ENCODE measurements around the gene EIF4E1B.

EIF4E1B gene

GRCh38 chr5:176671399-176671798 lies 40.9 kb downstream of the EIF4E1B start:
- no peak for ATAC-seq

DNA sequence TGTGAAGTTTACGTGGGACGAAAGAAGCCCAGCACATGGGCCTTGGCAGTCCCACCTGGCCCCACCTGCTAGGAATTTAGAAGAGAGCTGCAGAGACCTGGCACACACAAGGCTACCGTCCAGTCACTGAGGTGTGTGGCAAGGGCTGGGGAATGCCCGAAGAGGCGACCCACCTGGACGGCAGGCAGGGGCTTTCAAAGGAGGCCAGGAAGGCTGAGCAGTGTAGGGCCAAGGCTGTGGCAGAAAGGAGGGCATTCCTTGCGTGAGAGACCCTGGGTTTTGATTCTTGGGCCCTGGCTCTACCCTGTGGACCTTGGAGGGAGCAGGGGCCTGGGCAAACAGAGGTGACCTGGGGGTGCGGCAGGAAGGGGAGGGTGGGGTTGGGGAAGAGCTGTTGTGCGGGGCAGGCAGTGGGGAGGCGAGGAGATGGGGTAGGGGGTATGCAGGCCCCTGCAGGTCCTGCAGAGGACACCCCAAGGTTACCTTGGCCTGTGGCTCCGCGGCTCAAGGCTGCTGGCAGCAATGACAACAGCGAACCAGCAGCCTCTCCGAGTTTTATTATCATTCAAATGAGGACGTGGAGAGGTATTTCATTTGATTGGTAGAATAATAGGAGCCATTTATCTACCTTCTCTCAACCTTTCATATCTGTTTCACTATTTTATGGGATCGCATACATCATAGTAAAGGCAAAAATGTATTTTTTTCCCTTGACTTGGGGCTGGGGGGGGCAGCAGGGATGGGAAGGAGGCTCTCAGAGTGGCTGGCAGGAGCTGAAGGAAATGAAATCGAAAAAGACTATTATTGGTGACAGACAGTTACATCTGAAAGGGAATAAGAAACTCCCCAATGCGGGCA lies 41.6 kb downstream of the EIF4E1B start:
- no peak for ATAC-seq
- TF ChIP-seq ZC3H10 (CRISPR knock-in tag; IDR thresholded peaks at IDR 0.05) (no peak), TCF4 (CRISPR knock-in tag; IDR thresholded peaks at IDR 0.05; ENCODE audit: borderline replicate concordance) (no peak), POU6F1 (CRISPR knock-in tag; IDR thresholded peaks at IDR 0.05; ENCODE audit: borderline replicate concordance, low read depth) (no peak)

More at GRCh38 chr5:176671399-176671798, 40.9 kb downstream of the EIF4E1B start:
- TF ChIP-seq ZFP30 (CRISPR knock-in tag; IDR thresholded peaks at IDR 0.05) (no peak), ZNF8 (CRISPR knock-in tag; IDR thresholded peaks at IDR 0.05) (no peak), ISL1 (CRISPR knock-in tag; IDR thresholded peaks at IDR 0.05) (no peak), SNAI2 (CRISPR knock-in tag; IDR thresholded peaks at IDR 0.05) (no peak), POU6F1 (CRISPR knock-in tag; IDR thresholded peaks at IDR 0.05; ENCODE audit: borderline replicate concordance, low read depth) (no peak), ZFP3 (CRISPR knock-in tag; IDR thresholded peaks at IDR 0.05) (no peak), PPARA (CRISPR knock-in tag; IDR thresholded peaks at IDR 0.05; ENCODE audit: borderline replicate concordance) (no peak), ESRRG (CRISPR knock-in tag; IDR thresholded peaks at IDR 0.05) (no peak), ZC3H10 (CRISPR knock-in tag; IDR thresholded peaks at IDR 0.05) (no peak), TOX (CRISPR knock-in tag; IDR thresholded peaks at IDR 0.05; ENCODE audit: borderline replicate concordance) (no peak), RARB (CRISPR knock-in tag; IDR thresholded peaks at IDR 0.05) (no peak), OSR1 (CRISPR knock-in tag; IDR thresholded peaks at IDR 0.05) (no peak), ZNF565 (CRISPR knock-in tag; conservative IDR thresholded peaks at IDR 0.05; ENCODE audit: low read depth) (no peak), ARNTL (CRISPR knock-in tag; IDR thresholded peaks at IDR 0.05; ENCODE audit: borderline replicate concordance, low read depth) (no peak), CSDC2 (CRISPR knock-in tag; IDR thresholded peaks at IDR 0.05) (no peak), GLIS3 (CRISPR knock-in tag; IDR thresholded peaks at IDR 0.05) (no peak), TCF4 (CRISPR knock-in tag; IDR thresholded peaks at IDR 0.05; ENCODE audit: borderline replicate concordance) (no peak)
- TF ChIP-seq, protein P1, sequence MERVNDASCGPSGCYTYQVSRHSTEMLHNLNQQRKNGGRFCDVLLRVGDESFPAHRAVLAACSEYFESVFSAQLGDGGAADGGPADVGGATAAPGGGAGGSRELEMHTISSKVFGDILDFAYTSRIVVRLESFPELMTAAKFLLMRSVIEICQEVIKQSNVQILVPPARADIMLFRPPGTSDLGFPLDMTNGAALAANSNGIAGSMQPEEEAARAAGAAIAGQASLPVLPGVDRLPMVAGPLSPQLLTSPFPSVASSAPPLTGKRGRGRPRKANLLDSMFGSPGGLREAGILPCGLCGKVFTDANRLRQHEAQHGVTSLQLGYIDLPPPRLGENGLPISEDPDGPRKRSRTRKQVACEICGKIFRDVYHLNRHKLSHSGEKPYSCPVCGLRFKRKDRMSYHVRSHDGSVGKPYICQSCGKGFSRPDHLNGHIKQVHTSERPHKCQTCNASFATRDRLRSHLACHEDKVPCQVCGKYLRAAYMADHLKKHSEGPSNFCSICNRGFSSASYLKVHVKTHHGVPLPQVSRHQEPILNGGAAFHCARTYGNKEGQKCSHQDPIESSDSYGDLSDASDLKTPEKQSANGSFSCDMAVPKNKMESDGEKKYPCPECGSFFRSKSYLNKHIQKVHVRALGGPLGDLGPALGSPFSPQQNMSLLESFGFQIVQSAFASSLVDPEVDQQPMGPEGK (CRISPR knock-in tag; IDR thresholded peaks at IDR 0.05; ENCODE audit: borderline replicate concordance), result no peak
- TF ChIP-seq, protein P2, sequence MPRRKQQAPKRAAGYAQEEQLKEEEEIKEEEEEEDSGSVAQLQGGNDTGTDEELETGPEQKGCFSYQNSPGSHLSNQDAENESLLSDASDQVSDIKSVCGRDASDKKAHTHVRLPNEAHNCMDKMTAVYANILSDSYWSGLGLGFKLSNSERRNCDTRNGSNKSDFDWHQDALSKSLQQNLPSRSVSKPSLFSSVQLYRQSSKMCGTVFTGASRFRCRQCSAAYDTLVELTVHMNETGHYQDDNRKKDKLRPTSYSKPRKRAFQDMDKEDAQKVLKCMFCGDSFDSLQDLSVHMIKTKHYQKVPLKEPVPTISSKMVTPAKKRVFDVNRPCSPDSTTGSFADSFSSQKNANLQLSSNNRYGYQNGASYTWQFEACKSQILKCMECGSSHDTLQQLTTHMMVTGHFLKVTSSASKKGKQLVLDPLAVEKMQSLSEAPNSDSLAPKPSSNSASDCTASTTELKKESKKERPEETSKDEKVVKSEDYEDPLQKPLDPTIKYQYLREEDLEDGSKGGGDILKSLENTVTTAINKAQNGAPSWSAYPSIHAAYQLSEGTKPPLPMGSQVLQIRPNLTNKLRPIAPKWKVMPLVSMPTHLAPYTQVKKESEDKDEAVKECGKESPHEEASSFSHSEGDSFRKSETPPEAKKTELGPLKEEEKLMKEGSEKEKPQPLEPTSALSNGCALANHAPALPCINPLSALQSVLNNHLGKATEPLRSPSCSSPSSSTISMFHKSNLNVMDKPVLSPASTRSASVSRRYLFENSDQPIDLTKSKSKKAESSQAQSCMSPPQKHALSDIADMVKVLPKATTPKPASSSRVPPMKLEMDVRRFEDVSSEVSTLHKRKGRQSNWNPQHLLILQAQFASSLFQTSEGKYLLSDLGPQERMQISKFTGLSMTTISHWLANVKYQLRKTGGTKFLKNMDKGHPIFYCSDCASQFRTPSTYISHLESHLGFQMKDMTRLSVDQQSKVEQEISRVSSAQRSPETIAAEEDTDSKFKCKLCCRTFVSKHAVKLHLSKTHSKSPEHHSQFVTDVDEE (CRISPR knock-in tag; IDR thresholded peaks at IDR 0.05), result no peak

DNA sequence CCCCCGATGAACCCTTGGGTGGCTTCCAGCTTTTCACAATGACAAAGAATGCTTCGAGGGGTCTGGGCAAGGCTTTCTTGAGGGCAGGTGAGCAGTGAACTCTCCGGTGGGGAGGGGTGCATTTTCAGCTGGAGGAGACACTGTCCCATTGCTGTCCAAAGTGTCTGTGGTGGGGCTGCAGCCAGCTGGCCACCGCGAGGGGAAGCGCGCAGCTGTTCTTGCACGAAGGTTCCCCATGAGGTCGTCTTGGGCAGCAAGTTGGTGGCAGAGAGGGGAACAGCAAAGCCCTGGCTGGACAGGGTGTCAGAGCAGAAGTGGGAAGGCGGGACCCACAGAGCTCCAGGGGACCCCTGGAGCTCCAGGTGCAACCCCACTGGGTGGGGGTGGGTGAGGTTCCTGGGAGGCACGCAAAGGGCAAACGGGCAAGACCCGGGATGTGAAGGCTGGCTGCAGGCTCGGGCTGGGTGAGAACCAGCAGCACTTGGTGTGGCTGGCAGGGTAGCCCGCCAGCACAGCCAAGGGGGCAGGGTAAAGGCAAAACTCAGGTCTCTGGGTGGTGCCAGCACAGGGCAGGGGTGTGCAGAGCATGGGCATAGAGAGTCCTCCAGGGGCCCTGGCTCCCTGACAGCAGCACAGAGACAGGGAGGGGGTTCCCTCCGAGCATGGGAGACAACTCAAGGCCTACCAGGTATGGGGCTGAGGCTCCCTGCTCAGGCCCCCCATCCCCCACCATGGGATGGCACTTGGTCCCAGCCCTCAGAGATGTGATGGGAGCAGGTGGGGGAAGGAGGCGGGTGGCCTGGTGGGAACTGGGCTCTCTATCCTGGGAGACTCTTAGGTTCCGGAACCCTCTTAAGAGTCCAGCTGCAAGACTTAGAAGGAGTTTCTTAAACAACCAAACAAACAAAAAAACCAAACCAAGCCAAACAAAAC lies 43.4 kb downstream of the EIF4E1B start:
- ATAC-seq, result no peak
- TF ChIP-seq ARNTL (CRISPR knock-in tag; IDR thresholded peaks at IDR 0.05; ENCODE audit: borderline replicate concordance, low read depth) (no peak), ISL1 (CRISPR knock-in tag; IDR thresholded peaks at IDR 0.05) (no peak), OSR1 (CRISPR knock-in tag; IDR thresholded peaks at IDR 0.05) (no peak)
